ENCODE results near the gene PIP5K1C.

- TF ChIP-seq CTCF (IDR thresholded peaks at IDR 0.05): no peak
- no peak for TF ChIP-seq EZH2 (IDR thresholded peaks at IDR 0.05; ENCODE audit: borderline replicate concordance, insufficient read depth, low read depth, low read length, poor library complexity, severe bottlenecking)
Observed at GRCh38 chr19:3622224-3622623, 78.0 kb downstream of the PIP5K1C start.

Measured in B cell (primary cell).